B cell (primary cell): Measurements from ENCODE around the gene STRIP1. TPM values are rescaled to one million over a fixed set of nuclear protein-coding genes. Genes with fewer than 3 reads are reported as not detected.

Source experiments
- ATAC-seq: fragments of 200-7000 bp; cut with Tn5 transposase; one replicate; pipeline ENCODE4 v1.10.0; 2021; ENCODE audit warnings: low read depth, mild to moderate bottlenecking, moderate number of reproducible peaks, moderate library complexity
- CTCF ChIA-PET: fragments of 350-600 bp; sonication (Branson Sonifier 250); formaldehyde crosslinking; loops from one replicate; lab custom pipeline; 2021; ENCODE audit warnings: antibody characterized with exemption, inconsistent platforms; lab: Charles Lee
- POLR2A ChIA-PET: fragments of 350-600 bp; sonication (Branson Sonifier 250); formaldehyde crosslinking; loops from one replicate; lab custom pipeline; 2021; ENCODE audit warnings: antibody characterized with exemption; lab: Charles Lee
- DNase-seq: peaks from one replicate; pipeline ENCODE4 v3.0.0; 2013
- H2AFZ ChIP-seq: 2 replicates; pipeline ENCODE4 v1.6.1; 2012; ENCODE audit warnings: mild to moderate bottlenecking, low read depth, low read length; ENCODE audit not compliant: insufficient read depth, poor library complexity, severe bottlenecking
- H3K27ac ChIP-seq, 2 donors: 1 replicate in 1 of 2; 2 replicates in 1 of 2; pipeline ENCODE4 v1.5.1; 2012 to 2013; ENCODE audit warnings: low read length in 2 of 2, mild to moderate bottlenecking in 2 of 2, moderate library complexity in 1 of 2
- H3K27me3 ChIP-seq, 4 experiments: fragments of 200-600 bp in 1 of 4; sonication (generic) in 1 of 4; replicated peaks in 1 of 4; 1 replicate in 2 of 4; 2 replicates in 2 of 4; pipeline versions ENCODE4 v1.6.1 to v1.7.0; 2013 to 2016; ENCODE audit warnings: low read length in 3 of 4, mild to moderate bottlenecking in 2 of 4, mixed read lengths in 1 of 4, moderate library complexity in 1 of 4; ENCODE audit not compliant: insufficient read depth in 4 of 4, control insufficient read depth in 3 of 4; ENCODE audit errors: control extremely low read depth in 1 of 4
- H3K36me3 ChIP-seq, 2 experiments: replicated peaks in 1 of 2; 1 replicate in 1 of 2; 2 replicates in 1 of 2; pipeline versions ENCODE4 v1.6.1 to v1.7.1; 2013; ENCODE audit warnings: low read length in 1 of 2; ENCODE audit not compliant: insufficient read depth in 2 of 2, control insufficient read depth in 1 of 2; ENCODE audit errors: control extremely low read depth in 1 of 2, extremely low read depth in 1 of 2
- H3K4me1 ChIP-seq, 2 donors: fragments of 200-600 bp in 1 of 2; sonication (generic) in 1 of 2; 1 replicate in 1 of 2; 2 replicates in 1 of 2; pipeline versions ENCODE4 v1.5.1 to v1.6.1; 2013 to 2017; ENCODE audit warnings: low read length in 2 of 2; ENCODE audit not compliant: control insufficient read depth in 2 of 2, insufficient read depth in 2 of 2
- H3K4me2 ChIP-seq: replicated peaks from 2 replicates; pipeline ENCODE3; 2012; ENCODE audit warnings: mild to moderate bottlenecking, low read depth, low read length; ENCODE audit not compliant: poor library complexity, severe bottlenecking
- H3K4me3 ChIP-seq, 5 experiments: fragments of 200-600 bp in 1 of 5; sonication (generic) in 1 of 5; 1 replicate in 3 of 5; 2 replicates in 2 of 5; pipeline versions ENCODE4 v1.5.1 to v1.7.0; 2011 to 2016; ENCODE audit warnings: low read length in 4 of 5, mild to moderate bottlenecking in 4 of 5, low read depth in 2 of 5, control low read depth in 1 of 5, moderate library complexity in 1 of 5; ENCODE audit not compliant: insufficient read depth in 1 of 5; ENCODE audit errors: control extremely low read depth in 1 of 5, extremely low read depth in 1 of 5
- H3K79me2 ChIP-seq: fragments of 200-600 bp; sonication (generic); one replicate; pipeline ENCODE4 v1.6.0; 2016; ENCODE audit warnings: low read length; ENCODE audit not compliant: control insufficient read depth, insufficient read depth
- H3K9ac ChIP-seq: fragments of 200-600 bp; sonication (generic); 2 replicates; pipeline ENCODE4 v1.6.1; 2017; ENCODE audit warnings: mild to moderate bottlenecking, low read length, moderate library complexity
- H3K9me3 ChIP-seq, 3 donors: one replicate each; pipeline versions ENCODE4 v1.6.1 to v1.7.1; 2013; ENCODE audit warnings: low read length in 2 of 3; ENCODE audit not compliant: control insufficient read depth in 2 of 3, insufficient read depth in 1 of 3; ENCODE audit errors: control extremely low read depth in 1 of 3
- H4K20me1 ChIP-seq: 2 replicates; pipeline ENCODE4 v1.6.0; 2012; ENCODE audit warnings: mild to moderate bottlenecking, low read length; ENCODE audit not compliant: insufficient read depth, control insufficient read depth, poor library complexity, severe bottlenecking
- H3K27ac Mint-ChIP-seq: one replicate; pipeline ENCODE4 v1.8.0; 2021; ENCODE audit warnings: mixed read lengths
- H3K27me3 Mint-ChIP-seq: one replicate; pipeline ENCODE4 v1.8.0; 2021; ENCODE audit warnings: mixed read lengths
- H3K4me1 Mint-ChIP-seq: one replicate; pipeline ENCODE4 v1.8.0; 2021; ENCODE audit warnings: mixed read lengths
- H3K4me3 Mint-ChIP-seq: one replicate; pipeline ENCODE4 v1.8.0; 2021; ENCODE audit warnings: mixed read lengths
- H3K9me3 Mint-ChIP-seq: one replicate; pipeline ENCODE4 v1.8.0; 2022; ENCODE audit warnings: mixed read lengths; ENCODE audit not compliant: insufficient read depth
- CTCF ChIP-seq: fragments of 200-600 bp; IDR thresholded peaks from one replicate; pipeline ENCODE4 v1.8.0; 2022; ENCODE audit warnings: antibody characterized with exemption, mild to moderate bottlenecking
- EZH2 ChIP-seq: IDR thresholded peaks from 2 replicates; pipeline ENCODE4 v1.6.1; 2012; ENCODE audit warnings: borderline replicate concordance, low read depth, mild to moderate bottlenecking, moderate library complexity, low read length; ENCODE audit not compliant: insufficient read depth, poor library complexity, severe bottlenecking
- WGBS: methylation state at CpG from one replicate; pipeline ENCODE4 v1.1.5; 2013; ENCODE audit warnings: missing lambda C conversion rate; ENCODE audit not compliant: insufficient coverage; 5-methylcytosine and 5-hydroxymethylcytosine counted together
- intact Hi-C: fragments of 100-400 bp; cut with micrococcal nuclease; formaldehyde crosslinking; loops from one replicate; pipeline ENCODE4 v1.10.0; 2022
- polyA plus RNA-seq: library from polyadenylated mRNA; depleted of rRNA; stranded (reverse); fragments of >200 nt; gene quantifications from 2 replicates; pipeline ENCODE4 v1.2.3, GENCODE V29; 2012
- total RNA-seq, 2 donors: library from RNA; stranded (reverse); fragments of 120-200 nt in 1 of 2; gene quantifications; 1 replicate in 1 of 2; 2 replicates in 1 of 2; pipeline versions ENCODE4 v1.2.3 to v1.2.4, GENCODE V29; 2013 to 2022

Gene STRIP1
- total and polyA plus RNA-seq, 2 donors (not counting 1 experiment from before 2014, with no cell fraction given) = 41.5 to 105 TPM

- DNase-seq (no peak), ATAC-seq (no peak)
- no peaks in the 10 kb centered on the region for H3K27me3 ChIP-seq
- peaks cover 0 to 9% of the 10 kb centered on the region in 2 experiments for H3K36me3 ChIP-seq
- Mint-ChIP-seq H3K4me1 (peaks cover 47% of the 10 kb centered on the region), H3K9me3 (no peaks in the 10 kb centered on the region), H3K27ac (peak overlapping the region; percentile 56), H3K4me3 (no peak overlapping the region), H3K27me3 (no peaks in the 10 kb centered on the region)
- peaks cover 17% of the 10 kb centered on the region in 2 donors for H3K4me1 ChIP-seq
- H3K27ac ChIP-seq = no peak overlapping the region
- no peak overlapping the region for H2AFZ ChIP-seq
- H4K20me1 ChIP-seq = no peaks in the 10 kb centered on the region
- ChIA-PET POLR2A (no interaction called here), CTCF (interaction anchor here (0.7 to 2.9 kb wide), 4 partner anchors 23 to 366 kb away, joined by 4 to 12 read pairs (median 4); partner anchors contain the start of gene STRIP1)
- H3K4me3 ChIP-seq = no peak overlapping the region
- H3K9ac ChIP-seq = no peak overlapping the region
- H3K79me2 ChIP-seq = peaks cover 31% of the 10 kb centered on the region
- H3K9me3 ChIP-seq = no peaks in the 10 kb centered on the region
- intact Hi-C loops = no loop called here
- no peak overlapping the region for H3K4me2 ChIP-seq
- TF ChIP-seq CTCF (no peak), EZH2 (no peak)
Observed at GRCh38 chr1:110005971-110006370, 28.5 kb upstream of the STRIP1 start.

- no peak for ATAC-seq
- Histone ChIP-seq H4K20me1 (no peaks in the 10 kb centered on the region), H3K4me2 (no peak overlapping the region), H3K9ac (no peak overlapping the region), H3K79me2 (peaks cover 28% of the 10 kb centered on the region), H3K4me3 (no peak overlapping the region), H3K36me3 (peaks cover 0 to 9% of the 10 kb centered on the region in 2 experiments), H3K27ac (no peak overlapping the region), H3K4me1 (peaks cover 22 to 23% of the 10 kb centered on the region in 2 donors), H2AFZ (no peak overlapping the region), H3K9me3 (no peaks in the 10 kb centered on the region), H3K27me3 (no peaks in the 10 kb centered on the region)
- H3K4me3 Mint-ChIP-seq = no peak overlapping the region
- no peaks in the 10 kb centered on the region for H3K27me3 Mint-ChIP-seq
- DNase-seq = no peak
- H3K9me3 Mint-ChIP-seq = no peaks in the 10 kb centered on the region
- WGBS = 86% methylated on average over 1 of the region's 1 CpG
- H3K27ac Mint-ChIP-seq = peak overlapping the region; percentile 69
- ChIA-PET CTCF (interaction anchor here (1.1 to 6.5 kb wide), 7 partner anchors 20 to 232 kb away, joined by 3 to 127 read pairs (median 5); partner anchors contain the start of gene AHCYL1), POLR2A (no interaction called here)
- TF ChIP-seq EZH2 (no peak), CTCF (no peak)
- intact Hi-C loops = no loop called here
- H3K4me1 Mint-ChIP-seq = peaks cover 53% of the 10 kb centered on the region
Observed at GRCh38 chr1:110006516-110006915, 27.9 kb upstream of the STRIP1 start.
